ENCODE data around the gene PNPLA3. TPM values are rescaled to one million over a fixed set of nuclear protein-coding genes. Genes with fewer than 3 reads are reported as not detected.
A peak's percentile ranks its signal among the peaks of the same experiment; 100 is the strongest.

Gene PNPLA3
- total RNA-seq, 1 experiment from 2014 or later = 17.5 TPM

- WGBS (ENCODE audit: extremely low coverage, insufficient read length, low lambda C conversion rate) = no CpG with 5 or more reads among the region's 15 CpGs
- H2BK15ac ChIP-seq (ENCODE audit: low read depth, low read length) = no peak overlapping the region
These were observed 71.6 kb downstream of the PNPLA3 start for GRCh38 chr22:43995057-43995685.

More at GRCh38 chr22:43995057-43995685, 71.6 kb downstream of the PNPLA3 start:
- Histone ChIP-seq H2AK5ac (ENCODE audit: insufficient read length, low read length) (no peak overlapping the region), H3K9me3 (ENCODE audit: control insufficient read depth, low read depth, low read length) (no peaks in the 10 kb centered on the region), H3K9ac (ENCODE audit: extremely low read depth, insufficient read length, low read length) (no peak overlapping the region), H3K23me2 (ENCODE audit: insufficient read length, low read depth, low read length, poor library complexity, severe bottlenecking) (no peaks in the 10 kb centered on the region), H2BK12ac (ENCODE audit: insufficient read length, low read depth, low read length) (no peak overlapping the region), H4K8ac (replicated peaks; ENCODE audit: insufficient read length, low read depth, low read length) (no peak overlapping the region), H2BK20ac (ENCODE audit: low read depth, low read length, poor library complexity, severe bottlenecking) (no peak overlapping the region), H3K27me3 (ENCODE audit: insufficient read depth, low read length) (no peaks in the 10 kb centered on the region), H4K5ac (ENCODE audit: insufficient read length, low read depth, low read length) (no peak overlapping the region), H3K18ac (ENCODE audit: insufficient read length, low read depth, low read length) (no peak overlapping the region), H2BK5ac (ENCODE audit: insufficient read length, low read length) (no peak overlapping the region), H3T11ph (ENCODE audit: low read length) (no peak overlapping the region), H2AFZ (ENCODE audit: low read length) (no peak overlapping the region), H3K4me1 (ENCODE audit: insufficient read depth, low read length) (no peaks in the 10 kb centered on the region), H2BK120ac (ENCODE audit: low read depth, low read length, poor library complexity, severe bottlenecking) (no peak overlapping the region), H4K91ac (ENCODE audit: insufficient read length, low read depth, low read length) (no peak overlapping the region), H3K23ac (ENCODE audit: insufficient read length, low read depth, low read length) (no peak overlapping the region), H3K4ac (ENCODE audit: low read depth, low read length) (no peak overlapping the region), H3K79me2 (ENCODE audit: insufficient read depth, low read length) (no peaks in the 10 kb centered on the region), H3K27ac (ENCODE audit: insufficient read length, low read depth, low read length) (no peak overlapping the region), H3K14ac (ENCODE audit: insufficient read depth, low read length) (no peak overlapping the region), H3K4me2 (ENCODE audit: insufficient read depth, insufficient read length, low read length) (no peak overlapping the region), H4K20me1 (ENCODE audit: control insufficient read depth, insufficient read depth, insufficient read length) (peaks cover 4% of the 10 kb centered on the region), H3K56ac (ENCODE audit: insufficient read length, low read depth, low read length) (no peak overlapping the region), H3K79me1 (ENCODE audit: insufficient read depth, low read depth, low read length, poor library complexity, severe bottlenecking) (no peaks in the 10 kb centered on the region)
- DNase-seq = no peak
- Mint-ChIP-seq H3K4me3 (no peak overlapping the region), H3K27me3 (ENCODE audit: low read depth) (no peaks in the 10 kb centered on the region), H3K4me1 (peaks cover 4 to 8% of the 10 kb centered on the region in 2 experiments; a peak in 3 of 4 replicates), H3K27ac (peak overlapping the region in 1 of 3 experiments; percentile 35; a peak in 2 of 7 replicates), H3K36me3 (ENCODE audit: insufficient read depth in 1 of 3, low read depth in 3 of 3) (peaks cover 20 to 76% (median 74%) of the 10 kb centered on the region in 3 experiments; a peak in 6 of 7 replicates), H3K9me3 (no peaks in the 10 kb centered on the region)
- TF ChIP-seq CTCF (conservative IDR thresholded peaks at IDR 0.05) = no peak
